K562 (cell line): ENCODE data around the gene NRROS. TPM values are rescaled to one million over a fixed set of nuclear protein-coding genes. Genes with fewer than 3 reads are reported as not detected.

ENCODE experiments used
- ATAC-seq: fragments of 200-7000 bp; cut with Tn5 transposase; 3 replicates; pipeline ENCODE4 v1.9.1; 2020; ENCODE audit warnings: moderate library complexity
- BruUV-seq: library from RNA; stranded (reverse); fragments of 400-500 nt; replicated peaks from 2 replicates; lab custom pipeline; 2021; lab: Mats Ljungman, UMichigan
- CTCF ChIA-PET: fragments of 300-600 bp; formaldehyde crosslinking; extraction: SDS; loops from one replicate; lab custom pipeline; 2021; ENCODE audit warnings: low intra/inter-chr PET ratio; lab: Yijun Ruan, JAX
- POLR2A ChIA-PET: fragments of 300-600, 350-650 bp; sonication (Branson Sonifier 250); formaldehyde crosslinking; extraction: SDS; loops from one replicate; lab custom pipeline; 2021; ENCODE audit warnings: antibody characterized with exemption, inconsistent platforms; lab: Yijun Ruan, JAX
- DNase-seq, 4 experiments: peaks; one replicate each; pipeline versions ENCODE4 v3.0.0 to v3.0.0-alpha.2; 2011 to 2018; ENCODE audit warnings: low spot score in 3 of 4, mixed read lengths in 3 of 4; ENCODE audit errors: extremely low read depth in 1 of 4
- FAIRE-seq: peaks from 2 replicates; lab custom pipeline; 2011; peaks lifted over from hg19 to GRCh38; lab: Jason Lieb, UNC
- H2AFZ ChIP-seq: 2 replicates; pipeline ENCODE4 v1.6.0; 2011; ENCODE audit warnings: low read depth, low read length, control low read depth, inconsistent platforms
- H3K27ac ChIP-seq: fragments of 200-600 bp; 3 replicates; pipeline ENCODE4 v1.8.0; 2011; ENCODE audit warnings: low read depth, mild to moderate bottlenecking, control low read depth, inconsistent platforms, low read length, moderate library complexity, mixed read lengths; ENCODE audit errors: extremely low read depth
- H3K27me3 ChIP-seq, 2 experiments: fragments of 300-600 bp in 1 of 2; 2 replicates in 1 of 2; 3 replicates in 1 of 2; pipeline versions ENCODE4 v1.6.0 to v1.8.0; 2011; ENCODE audit warnings: inconsistent platforms in 2 of 2, low read length in 2 of 2, mild to moderate bottlenecking in 1 of 2, mixed read lengths in 1 of 2, moderate library complexity in 1 of 2; ENCODE audit not compliant: control insufficient read depth in 2 of 2, insufficient read depth in 2 of 2
- H3K36me3 ChIP-seq: fragments of 300-600 bp; 3 replicates; pipeline ENCODE4 v1.8.0; 2011; ENCODE audit warnings: mild to moderate bottlenecking, low read length, inconsistent platforms; ENCODE audit not compliant: control insufficient read depth, insufficient read depth
- H3K4me1 ChIP-seq, 2 experiments: fragments of 200-600 bp in 1 of 2; replicated peaks in 1 of 2; 2 replicates in 1 of 2; 3 replicates in 1 of 2; pipeline versions ENCODE4 v1.5.1 to v1.8.0; 2011; ENCODE audit warnings: inconsistent platforms in 2 of 2, low read length in 2 of 2, mild to moderate bottlenecking in 1 of 2, mixed read lengths in 1 of 2, moderate library complexity in 1 of 2; ENCODE audit not compliant: control insufficient read depth in 2 of 2, insufficient read depth in 2 of 2
- H3K4me2 ChIP-seq: 2 replicates; pipeline ENCODE4 v1.6.1; 2011; ENCODE audit warnings: low read length, control low read depth, inconsistent platforms, mixed read lengths; ENCODE audit not compliant: insufficient read depth
- H3K4me3 ChIP-seq: fragments of 200-600 bp; sonication (generic), shearing (Covaris generic); 2 replicates; pipeline ENCODE4 v1.5.1; 2016; ENCODE audit warnings: control low read depth, inconsistent platforms
- H3K79me2 ChIP-seq: fragments of 200-600 bp; 3 replicates; pipeline ENCODE4 v1.8.0; 2011; ENCODE audit warnings: low read length, inconsistent platforms; ENCODE audit not compliant: control insufficient read depth, insufficient read depth
- H3K9ac ChIP-seq, 2 experiments: 2 replicates each; pipeline versions ENCODE4 v1.6.0 to v1.6.1; 2011; ENCODE audit warnings: low read depth in 2 of 2, low read length in 2 of 2, control low read depth in 1 of 2, inconsistent platforms in 1 of 2, mild to moderate bottlenecking in 1 of 2, mixed read lengths in 1 of 2; ENCODE audit not compliant: insufficient read depth in 1 of 2
- H3K9me1 ChIP-seq: one replicate; pipeline ENCODE4 v1.6.0; 2011; ENCODE audit warnings: inconsistent platforms, mild to moderate bottlenecking, low read length, moderate library complexity; ENCODE audit not compliant: control insufficient read depth, insufficient read depth
- H3K9me3 ChIP-seq: replicated peaks from 2 replicates; pipeline ENCODE4 v1.5.1; 2011; ENCODE audit warnings: low read depth, low read length, inconsistent platforms; ENCODE audit not compliant: control insufficient read depth, insufficient read depth
- H4K20me1 ChIP-seq: replicated peaks from 2 replicates; pipeline ENCODE4 v1.6.1; 2011; ENCODE audit warnings: low read length, inconsistent platforms, mixed read lengths; ENCODE audit not compliant: control insufficient read depth, insufficient read depth
- BRCA1 ChIP-seq, 2 experiments: fragments of 450-650 bp in 1 of 2; sonication (generic) in 1 of 2; formaldehyde crosslinking in 1 of 2; IDR thresholded peaks; 2 replicates each; pipeline versions ENCODE4 v1.5.0 to v1.6.1; 2017 to 2020; ENCODE audit warnings: mild to moderate bottlenecking in 1 of 2, missing genetic modification reagents in 1 of 2
- CBFA2T3 ChIP-seq: fragments of 450-650 bp; IDR thresholded peaks from 2 replicates; pipeline ENCODE4 v1.6.1; 2017
- JUN ChIP-seq, 2 experiments: sonication (generic) in 1 of 2; formaldehyde crosslinking in 1 of 2; IDR thresholded peaks; 2 replicates each; pipeline versions ENCODE4 v1.6.1 to v1.8.0; 2012 to 2022; ENCODE audit warnings: borderline replicate concordance in 2 of 2, mild to moderate bottlenecking in 2 of 2, improper control_type of control experiment in 1 of 2, low read depth in 1 of 2, low read length in 1 of 2, missing genetic modification reagents in 1 of 2
- PCBP2 ChIP-seq: fragments of 200-400 bp; formaldehyde crosslinking; IDR thresholded peaks from 2 replicates; pipeline ENCODE4 v1.6.1; 2018; ENCODE audit warnings: low read length, low read depth, mild to moderate bottlenecking, moderate library complexity; ENCODE audit not compliant: poor library complexity, severe bottlenecking
- POLR3A ChIP-seq: IDR thresholded peaks from 2 replicates; pipeline ENCODE4 v1.6.1; 2011; ENCODE audit warnings: borderline replicate concordance, mild to moderate bottlenecking, moderate library complexity; ENCODE audit not compliant: insufficient read length, insufficient read depth; ENCODE audit errors: extremely low read depth
- SAFB ChIP-seq: fragments of 200-400 bp; formaldehyde crosslinking; IDR thresholded peaks from 2 replicates; pipeline ENCODE4 v1.6.1; 2017; ENCODE audit warnings: low read depth, low read length, borderline replicate concordance
- WGBS: fragments of 100-300 bp; shearing (Covaris generic); methylation state at CpG from one replicate; pipeline ENCODE4 v1.1.6; 2016; ENCODE audit warnings: low coverage, mixed read lengths; ENCODE audit not compliant: insufficient coverage; ENCODE audit errors: missing lambda C conversion rate; 5-methylcytosine and 5-hydroxymethylcytosine counted together
- in situ Hi-C: fragments of 300-500 bp; cut with MboI; formaldehyde crosslinking; loops from 4 replicates; pipeline ENCODE4 v1.15.0; 2018; ENCODE audit warnings: inconsistent platforms, mixed read lengths
- intact Hi-C: fragments of 100-400 bp; cut with micrococcal nuclease; formaldehyde crosslinking; loops from 2 replicates; pipeline ENCODE4 v1.14.2; 2022
- polyA plus RNA-seq, 8 experiments: library from polyadenylated mRNA; depleted of rRNA in 4 of 8; stranded (reverse) in 5 of 8; unstranded in 3 of 8; fragments of >200 nt; fragmentation: Nextera tagmentation in 2 of 8; fragmentation: Illumina TruSeq in 1 of 8; extraction: Ambion mirVana in 2 of 8; extraction: Trizol in 1 of 8; gene quantifications; 2 replicates each; pipeline versions ENCODE4 v1.2.1 to v1.2.3, GENCODE V29; 2011 to 2014; ENCODE audit warnings: inconsistent platforms in 1 of 8, missing spikeins in 1 of 8
- total RNA-seq, 7 experiments: library from RNA; depleted of rRNA in 6 of 7; stranded (reverse); fragments of >200 nt in 6 of 7; fragmentation: Illumina TruSeq in 2 of 7; extraction: Trizol in 2 of 7; gene quantifications; 2 replicates each; pipeline versions ENCODE4 v1.2.1 to v1.2.3, GENCODE V29; 2011 to 2021; ENCODE audit warnings: low replicate concordance in 1 of 7
- TF ChIP-seq, protein P1 (sequence below), 2 experiments: IDR thresholded peaks in 1 of 2; conservative IDR thresholded peaks in 1 of 2; 2 replicates each; pipeline ENCODE4 v1.6.1; 2016; ENCODE audit warnings: low read depth in 2 of 2, mild to moderate bottlenecking in 1 of 2, missing compliant biosample characterization in 1 of 2, missing genetic modification characterization in 1 of 2, moderate library complexity in 1 of 2
- TF ChIP-seq, protein P2 (sequence below): fragments of 250-450 bp; sonication (Bioruptor Pico); IDR thresholded peaks from 2 replicates; pipeline ENCODE4 v1.4.0; 2020; ENCODE audit warnings: borderline replicate concordance
- TF ChIP-seq, protein P3 (sequence below): fragments of 450-650 bp; IDR thresholded peaks from 2 replicates; pipeline ENCODE4 v1.6.1; 2016; ENCODE audit warnings: mild to moderate bottlenecking

Gene NRROS
- total and polyA plus RNA-seq, 9 of the 15 experiments (the other 6 are each of a cell fraction or from before 2014, with no cell fraction given) = 0.34 to 13.8 (median 3.8) TPM

DNA sequence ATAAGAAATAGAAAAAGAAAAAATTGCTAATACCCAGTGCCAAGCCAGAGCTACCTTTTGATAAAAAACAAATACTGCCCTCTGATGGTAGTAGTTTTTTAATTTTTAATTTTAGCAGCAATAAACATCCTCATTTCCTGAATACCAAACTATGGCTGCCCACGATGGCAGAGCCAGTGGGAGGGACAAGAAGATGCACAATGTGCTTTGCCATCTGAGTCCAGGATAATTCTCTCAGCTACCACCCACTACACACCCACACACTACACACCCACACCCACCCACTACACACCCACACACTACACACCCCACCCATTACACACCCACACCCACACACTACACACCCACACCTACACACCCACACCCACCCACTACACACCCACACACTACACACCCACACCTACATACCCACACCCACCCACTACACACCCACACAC is 54.7 kb downstream of the NRROS start (continued):
- TF ChIP-seq, protein P1, sequence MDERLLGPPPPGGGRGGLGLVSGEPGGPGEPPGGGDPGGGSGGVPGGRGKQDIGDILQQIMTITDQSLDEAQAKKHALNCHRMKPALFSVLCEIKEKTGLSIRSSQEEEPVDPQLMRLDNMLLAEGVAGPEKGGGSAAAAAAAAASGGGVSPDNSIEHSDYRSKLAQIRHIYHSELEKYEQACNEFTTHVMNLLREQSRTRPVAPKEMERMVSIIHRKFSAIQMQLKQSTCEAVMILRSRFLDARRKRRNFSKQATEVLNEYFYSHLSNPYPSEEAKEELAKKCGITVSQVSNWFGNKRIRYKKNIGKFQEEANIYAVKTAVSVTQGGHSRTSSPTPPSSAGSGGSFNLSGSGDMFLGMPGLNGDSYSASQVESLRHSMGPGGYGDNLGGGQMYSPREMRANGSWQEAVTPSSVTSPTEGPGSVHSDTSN (CRISPR knock-in tag; IDR thresholded peaks at IDR 0.05; ENCODE audit: low read depth) = no peak
- TF ChIP-seq, protein P1 (tag; conservative IDR thresholded peaks at IDR 0.05; ENCODE audit: low read depth) = no peak
- TF ChIP-seq JUN (IDR thresholded peaks at IDR 0.05; ENCODE audit: borderline replicate concordance, low read depth, low read length) (no peak), JUN (CRISPR knock-in tag; IDR thresholded peaks at IDR 0.05; ENCODE audit: borderline replicate concordance) (no peak)
- TF ChIP-seq, all 486 proteins: peak for 5

DNA sequence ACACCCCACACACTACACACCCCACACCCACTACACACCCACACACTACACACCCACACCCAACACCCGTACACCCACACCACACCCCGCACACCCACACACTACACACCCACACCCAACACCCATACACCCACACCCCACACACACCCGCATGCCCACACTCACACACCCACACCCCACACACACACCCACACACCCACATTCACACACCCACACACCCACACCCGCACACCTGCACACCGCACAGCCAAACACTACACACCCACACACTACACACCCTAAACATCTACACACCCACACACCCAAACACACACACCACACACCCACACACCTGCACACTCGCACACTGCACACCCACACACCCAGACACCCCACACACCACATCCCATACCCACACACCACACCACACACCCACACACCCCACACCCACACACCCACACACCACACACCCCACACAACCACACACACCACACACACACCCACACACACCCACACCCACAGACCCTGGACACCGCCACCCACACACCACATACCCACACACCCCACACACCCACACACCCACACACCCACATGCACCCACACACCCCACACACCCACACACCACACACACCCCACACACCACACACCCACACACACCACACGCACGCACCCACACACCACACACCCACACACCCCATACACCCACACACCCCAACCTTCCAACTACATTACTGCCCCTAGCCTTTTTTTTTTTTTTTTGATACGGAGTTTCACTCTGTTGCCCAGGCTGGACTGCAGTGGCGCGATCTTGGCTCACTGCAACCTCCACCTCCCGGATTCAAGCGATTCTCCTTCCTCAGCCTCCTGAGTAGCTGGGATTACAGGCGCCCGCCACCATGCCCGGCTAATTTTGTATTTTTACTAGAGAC is 55.7 kb downstream of the NRROS start:
- intact Hi-C loops (no loop called here), in situ Hi-C loops (no loop called here)
- H4K20me1 ChIP-seq = no peaks in the 10 kb centered on the region
- no peaks in the 10 kb centered on the region for H3K9me1 ChIP-seq
- CTCF ChIA-PET = no interaction called here
- H3K9me3 ChIP-seq = 0 out of 2 replicates have a peak, but pooled peaks cover 2% of the 10 kb centered on the region
- no peak for ATAC-seq
- 84% methylated on average over 10 of the region's 17 CpGs for WGBS
- H3K9ac ChIP-seq = no peak overlapping the region
- H3K4me3 ChIP-seq = no peak overlapping the region
- peak; percentile 60 for FAIRE-seq
- no peak overlapping the region for H2AFZ ChIP-seq
- POLR2A ChIA-PET = no interaction called here
- H3K4me2 ChIP-seq = no peak overlapping the region
- H3K27ac ChIP-seq = no peak overlapping the region; the same call in 2 of the 3 replicates
- no TSS peak for BruUV-seq
- no peaks in the 10 kb centered on the region for H3K79me2 ChIP-seq
- H3K36me3 ChIP-seq = no peaks in the 10 kb centered on the region
- H3K27me3 ChIP-seq = no peaks in the 10 kb centered on the region
- peaks cover 3 to 9% of the 10 kb centered on the region in 2 experiments; a peak in 3 of 5 replicates for H3K4me1 ChIP-seq
- DNase-seq = no peak
- TF ChIP-seq, protein P2, sequence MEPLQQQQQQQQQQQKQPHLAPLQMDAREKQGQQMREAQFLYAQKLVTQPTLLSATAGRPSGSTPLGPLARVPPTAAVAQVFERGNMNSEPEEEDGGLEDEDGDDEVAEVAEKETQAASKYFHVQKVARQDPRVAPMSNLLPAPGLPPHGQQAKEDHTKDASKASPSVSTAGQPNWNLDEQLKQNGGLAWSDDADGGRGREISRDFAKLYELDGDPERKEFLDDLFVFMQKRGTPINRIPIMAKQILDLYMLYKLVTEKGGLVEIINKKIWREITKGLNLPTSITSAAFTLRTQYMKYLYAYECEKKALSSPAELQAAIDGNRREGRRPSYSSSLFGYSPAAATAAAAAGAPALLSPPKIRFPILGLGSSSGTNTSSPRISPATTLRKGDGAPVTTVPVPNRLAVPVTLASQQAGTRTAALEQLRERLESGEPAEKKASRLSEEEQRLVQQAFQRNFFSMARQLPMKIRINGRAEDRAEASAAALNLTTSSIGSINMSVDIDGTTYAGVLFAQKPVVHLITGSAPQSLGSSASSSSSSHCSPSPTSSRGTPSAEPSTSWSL (CRISPR knock-in tag) = no peak
- TF ChIP-seq POLR3A (no peak), SAFB (no peak), PCBP2 (no peak), BRCA1 (IDR thresholded peaks at IDR 0.05) (no peak), BRCA1 (CRISPR knock-in tag; IDR thresholded peaks at IDR 0.05) (no peak), CBFA2T3 (peak; percentile 19)
- TF ChIP-seq, protein P3, sequence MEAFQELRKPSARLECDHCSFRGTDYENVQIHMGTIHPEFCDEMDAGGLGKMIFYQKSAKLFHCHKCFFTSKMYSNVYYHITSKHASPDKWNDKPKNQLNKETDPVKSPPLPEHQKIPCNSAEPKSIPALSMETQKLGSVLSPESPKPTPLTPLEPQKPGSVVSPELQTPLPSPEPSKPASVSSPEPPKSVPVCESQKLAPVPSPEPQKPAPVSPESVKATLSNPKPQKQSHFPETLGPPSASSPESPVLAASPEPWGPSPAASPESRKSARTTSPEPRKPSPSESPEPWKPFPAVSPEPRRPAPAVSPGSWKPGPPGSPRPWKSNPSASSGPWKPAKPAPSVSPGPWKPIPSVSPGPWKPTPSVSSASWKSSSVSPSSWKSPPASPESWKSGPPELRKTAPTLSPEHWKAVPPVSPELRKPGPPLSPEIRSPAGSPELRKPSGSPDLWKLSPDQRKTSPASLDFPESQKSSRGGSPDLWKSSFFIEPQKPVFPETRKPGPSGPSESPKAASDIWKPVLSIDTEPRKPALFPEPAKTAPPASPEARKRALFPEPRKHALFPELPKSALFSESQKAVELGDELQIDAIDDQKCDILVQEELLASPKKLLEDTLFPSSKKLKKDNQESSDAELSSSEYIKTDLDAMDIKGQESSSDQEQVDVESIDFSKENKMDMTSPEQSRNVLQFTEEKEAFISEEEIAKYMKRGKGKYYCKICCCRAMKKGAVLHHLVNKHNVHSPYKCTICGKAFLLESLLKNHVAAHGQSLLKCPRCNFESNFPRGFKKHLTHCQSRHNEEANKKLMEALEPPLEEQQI = no peak
